HepG2 (cell line): ENCODE results near the gene ZDHHC11. TPM values are rescaled to one million over a fixed set of nuclear protein-coding genes. Genes with fewer than 3 reads are reported as not detected.

Experiments
- ATAC-seq: fragments of 200-7000 bp; cut with Tn5 transposase; 3 replicates; pipeline ENCODE4 v1.9.1; 2020; ENCODE audit warnings: mild to moderate bottlenecking, moderate library complexity
- BruUV-seq: library from RNA; stranded (reverse); fragments of 400-500 nt; replicated peaks from 2 replicates; lab custom pipeline; 2021; lab: Mats Ljungman, UMichigan
- CTCF ChIA-PET: fragments of 300-600 bp; formaldehyde crosslinking; extraction: SDS; loops from one replicate; lab custom pipeline; 2021; ENCODE audit warnings: low total read pairs, inconsistent platforms, low intra/inter-chr PET ratio; lab: Yijun Ruan, JAX
- POLR2A ChIA-PET: fragments of 350-600 bp; sonication (Branson Sonifier 250); formaldehyde crosslinking; loops from one replicate; lab custom pipeline; 2020; ENCODE audit warnings: antibody characterized with exemption, inconsistent platforms; lab: Yijun Ruan, JAX
- DNase-seq: peaks from one replicate; pipeline ENCODE4 v3.0.0-alpha.2; 2015; ENCODE audit warnings: low spot score
- FAIRE-seq: peaks from 3 replicates; lab custom pipeline; 2011; peaks lifted over from hg19 to GRCh38; lab: Jason Lieb, UNC
- H2AFZ ChIP-seq: one replicate; pipeline ENCODE4 v1.6.1; 2011; ENCODE audit warnings: low read length, inconsistent platforms
- H3K27ac ChIP-seq: fragments of 300-600 bp; 3 replicates; pipeline ENCODE4 v1.8.0; 2011; ENCODE audit warnings: mixed run types, mild to moderate bottlenecking, mixed read lengths, low read length, inconsistent platforms; ENCODE audit not compliant: insufficient read depth; ENCODE audit errors: extremely low read length
- H3K27me3 ChIP-seq, 2 experiments: fragments of 200-600 bp in 1 of 2; 2 replicates in 1 of 2; 3 replicates in 1 of 2; pipeline versions ENCODE4 v1.6.0 to v1.8.0; 2011; ENCODE audit warnings: low read length in 2 of 2, mild to moderate bottlenecking in 2 of 2, moderate library complexity in 2 of 2, inconsistent platforms in 1 of 2; ENCODE audit not compliant: insufficient read depth in 2 of 2, control insufficient read depth in 1 of 2
- H3K36me3 ChIP-seq, 2 experiments: fragments of 200-600 bp in 1 of 2; replicated peaks in 1 of 2; 2 replicates in 1 of 2; 3 replicates in 1 of 2; pipeline versions ENCODE4 v1.5.1 to v1.8.0; 2011; ENCODE audit warnings: low read length in 2 of 2, inconsistent platforms in 1 of 2; ENCODE audit not compliant: insufficient read depth in 2 of 2, control insufficient read depth in 1 of 2
- H3K4me1 ChIP-seq: 2 replicates; pipeline ENCODE4 v1.5.1; 2012; ENCODE audit warnings: low read length, inconsistent platforms; ENCODE audit not compliant: insufficient read depth
- H3K4me2 ChIP-seq: 2 replicates; pipeline ENCODE4 v1.6.0; 2011; ENCODE audit warnings: low read depth, low read length, inconsistent platforms
- H3K4me3 ChIP-seq, 3 experiments: fragments of 200-600 bp in 1 of 3; sonication (generic), shearing (Covaris generic) in 1 of 3; replicated peaks in 1 of 3; 2 replicates each; pipeline ENCODE4 v1.5.1; 2011 to 2016; ENCODE audit warnings: low read length in 3 of 3, inconsistent platforms in 2 of 3, low read depth in 2 of 3, mild to moderate bottlenecking in 2 of 3, control low read depth in 1 of 3, mixed read lengths in 1 of 3; ENCODE audit not compliant: insufficient read depth in 1 of 3
- H3K79me2 ChIP-seq: one replicate; pipeline ENCODE4 v1.6.1; 2011; ENCODE audit warnings: low read length, inconsistent platforms; ENCODE audit not compliant: insufficient read depth
- H3K9ac ChIP-seq: 2 replicates; pipeline ENCODE4 v1.6.0; 2011; ENCODE audit warnings: mild to moderate bottlenecking, low read depth, low read length, inconsistent platforms; ENCODE audit not compliant: insufficient read depth
- H3K9me3 ChIP-seq: 2 replicates; pipeline ENCODE4 v1.5.1; 2012; ENCODE audit warnings: mild to moderate bottlenecking, low read length
- H4K20me1 ChIP-seq: 2 replicates; pipeline ENCODE4 v1.6.0; 2011; ENCODE audit warnings: inconsistent platforms, mild to moderate bottlenecking, low read length, moderate library complexity; ENCODE audit not compliant: insufficient read depth
- CENPX ChIP-seq: sonication (generic); formaldehyde crosslinking; IDR thresholded peaks from 2 replicates; pipeline ENCODE4 v1.9.0; 2021; ENCODE audit warnings: mild to moderate bottlenecking, missing genetic modification reagents, moderate library complexity
- GMEB2 ChIP-seq: IDR thresholded peaks from 2 replicates; pipeline ENCODE4 v1.6.1; 2016; ENCODE audit warnings: missing biosample characterization, missing genetic modification reagents, low read depth
- NFATC3 ChIP-seq: sonication (generic); formaldehyde crosslinking; IDR thresholded peaks from 2 replicates; pipeline ENCODE4 v1.5.1; 2020; ENCODE audit warnings: mild to moderate bottlenecking, missing genetic modification reagents
- TRIM24 ChIP-seq: sonication (generic); formaldehyde crosslinking; IDR thresholded peaks from 2 replicates; pipeline ENCODE4 v1.8.0; 2022; ENCODE audit warnings: mild to moderate bottlenecking, missing genetic modification reagents
- ZSCAN21 ChIP-seq: sonication (generic); formaldehyde crosslinking; IDR thresholded peaks from 2 replicates; pipeline ENCODE4 v1.8.0; 2022; ENCODE audit warnings: mild to moderate bottlenecking, missing genetic modification reagents, moderate library complexity, borderline replicate concordance
- WGBS: methylation state at CpG from one replicate; pipeline ENCODE4 v1.1.6; 2017; ENCODE audit warnings: low lambda C conversion rate; 5-methylcytosine and 5-hydroxymethylcytosine counted together
- in situ Hi-C: cut with HindIII; loops from 2 replicates; pipeline ENCODE4 v1.10.0; 2017; ENCODE audit warnings: low pct_unique_long_range_greater_than_20kb; ENCODE audit not compliant: extremely low pct_ligation_motif_present
- intact Hi-C: fragments of 100-400 bp; cut with micrococcal nuclease; formaldehyde crosslinking; loops from one replicate; pipeline ENCODE4 v1.10.0; 2022; ENCODE audit not compliant: unreplicated experiment
- polyA plus RNA-seq, 8 experiments: library from polyadenylated mRNA; depleted of rRNA in 3 of 8; stranded (reverse) in 7 of 8; unstranded in 1 of 8; fragments of >200 nt; fragmentation: Illumina TruSeq in 4 of 8; extraction: Trizol in 4 of 8; gene quantifications; 2 replicates each; pipeline versions ENCODE4 v1.2.1 to v1.2.3, GENCODE V29; 2011 to 2016; ENCODE audit warnings: low read depth in 4 of 8, missing spikeins in 1 of 8, mixed read lengths in 1 of 8; ENCODE audit not compliant: insufficient read depth in 1 of 8
- total RNA-seq, 5 experiments: library from RNA; depleted of rRNA; stranded (reverse); fragments of >200 nt; fragmentation: Illumina TruSeq; extraction: Trizol; gene quantifications; 2 replicates each; pipeline ENCODE4 v1.2.3, GENCODE V29; 2016; ENCODE audit warnings: low read depth in 1 of 5
- TF ChIP-seq, protein P1 (sequence below): sonication (generic); formaldehyde crosslinking; IDR thresholded peaks from 2 replicates; pipeline ENCODE4 v1.4.0; 2020; ENCODE audit warnings: missing genetic modification reagents, borderline replicate concordance

The ZDHHC11 gene
- total and polyA plus RNA-seq, 2 of the 13 experiments (the other 11 are each of a cell fraction or from before 2014, with no cell fraction given), result 2.1 to 4.0 TPM

- ATAC-seq, result no peak
- Histone ChIP-seq H3K4me2 (no peak overlapping the region), H2AFZ (no peak overlapping the region), H3K9me3 (no peaks in the 10 kb centered on the region), H3K27me3 (no peaks in the 10 kb centered on the region), H3K4me1 (peaks cover 16% of the 10 kb centered on the region), H4K20me1 (0 out of 2 replicates have a peak, but pooled peaks cover 2% of the 10 kb centered on the region), H3K27ac (no peak overlapping the region), H3K36me3 (peaks cover 27 to 74% of the 10 kb centered on the region in 2 experiments), H3K9ac (no peak overlapping the region), H3K79me2 (peaks cover 35% of the 10 kb centered on the region), H3K4me3 (no peak overlapping the region)
- CTCF ChIA-PET, result no interaction called here
- WGBS, result 95% methylated on average over 5 of the region's 14 CpGs
- POLR2A ChIA-PET, result no interaction called here
- BruUV-seq, result no TSS peak
- intact Hi-C loops, result no loop called here
- TF ChIP-seq CENPX (no peak), TRIM24 (CRISPR knock-in tag) (no peak), GMEB2 (no peak), ZSCAN21 (CRISPR knock-in tag) (no peak), NFATC3 (CRISPR knock-in tag) (no peak)
- TF ChIP-seq, protein P1, sequence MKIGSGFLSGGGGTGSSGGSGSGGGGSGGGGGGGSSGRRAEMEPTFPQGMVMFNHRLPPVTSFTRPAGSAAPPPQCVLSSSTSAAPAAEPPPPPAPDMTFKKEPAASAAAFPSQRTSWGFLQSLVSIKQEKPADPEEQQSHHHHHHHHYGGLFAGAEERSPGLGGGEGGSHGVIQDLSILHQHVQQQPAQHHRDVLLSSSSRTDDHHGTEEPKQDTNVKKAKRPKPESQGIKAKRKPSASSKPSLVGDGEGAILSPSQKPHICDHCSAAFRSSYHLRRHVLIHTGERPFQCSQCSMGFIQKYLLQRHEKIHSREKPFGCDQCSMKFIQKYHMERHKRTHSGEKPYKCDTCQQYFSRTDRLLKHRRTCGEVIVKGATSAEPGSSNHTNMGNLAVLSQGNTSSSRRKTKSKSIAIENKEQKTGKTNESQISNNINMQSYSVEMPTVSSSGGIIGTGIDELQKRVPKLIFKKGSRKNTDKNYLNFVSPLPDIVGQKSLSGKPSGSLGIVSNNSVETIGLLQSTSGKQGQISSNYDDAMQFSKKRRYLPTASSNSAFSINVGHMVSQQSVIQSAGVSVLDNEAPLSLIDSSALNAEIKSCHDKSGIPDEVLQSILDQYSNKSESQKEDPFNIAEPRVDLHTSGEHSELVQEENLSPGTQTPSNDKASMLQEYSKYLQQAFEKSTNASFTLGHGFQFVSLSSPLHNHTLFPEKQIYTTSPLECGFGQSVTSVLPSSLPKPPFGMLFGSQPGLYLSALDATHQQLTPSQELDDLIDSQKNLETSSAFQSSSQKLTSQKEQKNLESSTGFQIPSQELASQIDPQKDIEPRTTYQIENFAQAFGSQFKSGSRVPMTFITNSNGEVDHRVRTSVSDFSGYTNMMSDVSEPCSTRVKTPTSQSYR (CRISPR knock-in tag), result no peak
- in situ Hi-C loops, result no loop called here
- DNase-seq, result no peak
- FAIRE-seq, result no peak
Measured at GRCh38 chr5:887947-888637, 37.3 kb upstream of the ZDHHC11 start.
